H1 (cell line): ENCODE data around the gene NELFB. TPM values are rescaled to one million over a fixed set of nuclear protein-coding genes. Genes with fewer than 3 reads are reported as not detected.

Source experiments
- BACH1 ChIP-seq: IDR thresholded peaks from 2 replicates; pipeline ENCODE4 v1.6.1; 2012; ENCODE audit warnings: low read length, improper control_type of control experiment
- EP300 ChIP-seq, 2 experiments: IDR thresholded peaks; 1 replicate in 1 of 2; 2 replicates in 1 of 2; pipeline ENCODE4 v1.6.1; 2011 to 2012; ENCODE audit warnings: low read depth in 2 of 2, low read length in 2 of 2, mild to moderate bottlenecking in 2 of 2, borderline replicate concordance in 1 of 2, inconsistent platforms in 1 of 2, moderate library complexity in 1 of 2
- polyA plus RNA-seq, 7 experiments: library from polyadenylated mRNA; depleted of rRNA in 3 of 7; stranded (reverse) in 5 of 7; unstranded in 2 of 7; fragments of >200 nt in 5 of 7; fragments of 200-250 nt in 2 of 7; gene quantifications; 1 replicate in 5 of 7; 2 replicates in 1 of 7; 4 replicates in 1 of 7; pipeline versions ENCODE4 v1.2.1 to v1.2.3, GENCODE V29; 2011 to 2013; ENCODE audit warnings: missing spikeins in 2 of 7, mixed read lengths in 2 of 7
- total RNA-seq: library from RNA; stranded (reverse); fragmentation: NEBNext Ultra II Directional; extraction: Animal tissue kit (Norgen Biotek cat#: 25700); gene quantifications from 2 replicates; pipeline ENCODE4 v1.2.1, GENCODE V29; 2021
- TF ChIP-seq, protein P1 (sequence below): IDR thresholded peaks from 2 replicates; pipeline ENCODE4 v1.6.1; 2011; ENCODE audit warnings: low read length, improper control_type of control experiment

The NELFB gene
- total and polyA plus RNA-seq, 2 of the 8 experiments (the other 6 are each of a cell fraction or from before 2014, with no cell fraction given), result 57.6 to 78.0 TPM

DNA sequence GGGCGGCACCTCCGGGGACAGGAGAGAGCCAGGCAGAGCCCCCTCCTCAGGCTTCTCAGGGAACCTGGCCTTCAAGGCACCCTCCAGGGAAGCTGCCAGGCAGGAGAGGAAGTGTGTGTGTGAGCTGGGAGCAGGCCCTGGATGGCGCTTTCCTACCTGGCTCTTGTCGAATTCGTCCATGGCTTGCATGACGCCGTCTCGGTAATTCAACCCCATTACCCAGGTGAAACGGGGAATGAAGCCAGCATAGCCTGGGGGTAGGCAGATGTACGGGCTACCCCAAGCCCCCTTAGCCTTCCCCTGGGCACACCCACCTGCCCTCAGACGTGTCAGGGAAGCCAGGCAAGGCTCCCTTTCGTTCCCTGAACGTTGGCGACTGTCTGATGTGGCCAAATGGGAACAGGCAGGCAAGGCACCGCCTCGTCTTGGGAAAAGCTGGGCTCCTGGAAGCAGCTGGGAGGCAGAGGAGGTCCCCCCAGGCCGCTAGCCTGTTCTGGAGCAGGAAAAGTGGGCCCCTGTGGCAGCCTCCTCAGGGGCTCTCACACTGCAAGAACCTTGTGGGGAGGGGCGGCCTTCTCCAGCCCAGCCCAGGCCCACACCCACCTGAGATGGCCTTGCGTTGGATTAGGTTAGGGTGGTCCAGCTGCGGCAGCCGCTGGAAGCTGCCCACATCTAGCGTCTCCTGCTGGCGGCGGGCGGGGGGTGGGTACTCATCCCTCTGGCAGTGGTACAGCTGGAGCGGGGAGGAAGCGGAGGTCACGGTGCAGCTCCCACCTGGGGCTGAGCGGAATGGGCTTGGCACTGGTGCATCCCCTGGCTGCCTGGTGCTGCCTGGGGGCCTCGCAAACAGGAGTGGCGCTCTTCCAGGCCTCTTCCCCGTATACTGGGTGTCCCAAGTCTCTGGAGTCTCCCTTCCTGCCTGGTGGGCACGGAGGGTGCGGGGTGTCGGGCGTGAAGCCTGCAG lies 10.4 kb upstream of the NELFB start (continued):
- TF ChIP-seq, protein P1, sequence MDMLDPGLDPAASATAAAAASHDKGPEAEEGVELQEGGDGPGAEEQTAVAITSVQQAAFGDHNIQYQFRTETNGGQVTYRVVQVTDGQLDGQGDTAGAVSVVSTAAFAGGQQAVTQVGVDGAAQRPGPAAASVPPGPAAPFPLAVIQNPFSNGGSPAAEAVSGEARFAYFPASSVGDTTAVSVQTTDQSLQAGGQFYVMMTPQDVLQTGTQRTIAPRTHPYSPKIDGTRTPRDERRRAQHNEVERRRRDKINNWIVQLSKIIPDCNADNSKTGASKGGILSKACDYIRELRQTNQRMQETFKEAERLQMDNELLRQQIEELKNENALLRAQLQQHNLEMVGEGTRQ, result no peak
- no peak for TF ChIP-seq BACH1
- TF ChIP-seq EP300 (IDR thresholded peaks at IDR 0.05; ENCODE audit: borderline replicate concordance in 1 of 2, low read depth in 2 of 2, low read length in 2 of 2), result no peak
